Gastrocnemius medialis (tissue), 4 donors: ENCODE results near the gene FAM167B. TPM values are rescaled to one million over a fixed set of nuclear protein-coding genes. Genes with fewer than 3 reads are reported as not detected.
A peak's percentile ranks its signal among the peaks of the same experiment; 100 is the strongest.

Experiments
- ATAC-seq, 2 donors: fragments of 150-250 bp; one replicate each; pipeline ENCODE4 v1.9.1; 2016
- DNase-seq, 2 donors: peaks; one replicate each; pipeline ENCODE4 v3.0.0-alpha.2; 2019
- H3K27ac ChIP-seq, 4 donors: fragments of 200-600 bp; sonication (generic); 1 replicate in 1 of 4; 2 replicates in 3 of 4; pipeline ENCODE4 v1.5.1; 2016 to 2018; ENCODE audit warnings: mild to moderate bottlenecking in 2 of 4, moderate library complexity in 1 of 4
- H3K27me3 ChIP-seq, 3 donors: fragments of 200-600 bp; sonication (generic) in 2 of 3; 1 replicate in 1 of 3; 2 replicates in 2 of 3; pipeline versions ENCODE4 v1.5.1 to v1.6.0; 2016 to 2019; ENCODE audit warnings: mild to moderate bottlenecking in 1 of 3, moderate library complexity in 1 of 3
- H3K36me3 ChIP-seq, 2 donors: fragments of 200-600 bp; sonication (generic) in 1 of 2; one replicate each; pipeline ENCODE4 v1.5.1; 2017 to 2018
- H3K4me1 ChIP-seq, 2 donors: fragments of 200-600 bp; sonication (generic) in 1 of 2; one replicate each; pipeline ENCODE4 v1.5.1; 2016 to 2017; ENCODE audit warnings: mild to moderate bottlenecking in 2 of 2
- H3K4me3 ChIP-seq, 4 donors: fragments of 200-600 bp; sonication (generic) in 3 of 4; 1 replicate in 1 of 4; 2 replicates in 3 of 4; pipeline ENCODE4 v1.5.1; 2016 to 2019; ENCODE audit warnings: mild to moderate bottlenecking in 2 of 4
- H3K9me3 ChIP-seq, 3 donors: fragments of 200-600 bp; sonication (generic) in 2 of 3; 1 replicate in 1 of 3; 2 replicates in 2 of 3; pipeline ENCODE4 v1.5.1; 2016 to 2019
- POLR2A ChIP-seq, 2 donors: fragments of 450-650 bp; IDR thresholded peaks; one replicate each; pipeline ENCODE4 v1.6.1; 2017; ENCODE audit warnings: antibody characterized with exemption in 2 of 2, mild to moderate bottlenecking in 2 of 2, moderate library complexity in 2 of 2
- in situ Hi-C, 4 donors: fragments of 200-750 bp; cut with MboI; loops; one replicate each; pipeline versions ENCODE4 v1.15.0 to v1.8.0; 2017; ENCODE audit warnings: low sequenced_read_pairs in 4 of 4
- intact Hi-C: fragments of 100-400 bp; cut with DNase I; formaldehyde crosslinking; loops from one replicate; pipeline ENCODE4 v1.15.1; 2023; ENCODE audit warnings: low total_unique reads
- total RNA-seq, 4 donors: library from RNA; depleted of rRNA; stranded (reverse); fragments of >200 nt; gene quantifications; one replicate each; pipeline versions ENCODE4 v1.1.0 to v1.2.3, GENCODE V29; 2016
- TF ChIP-seq, protein P1 (sequence below), 5 experiments: fragments of 450-650 bp in 3 of 5; fragments of 200-600 bp in 2 of 5; sonication (generic) in 2 of 5; IDR thresholded peaks in 4 of 5; conservative IDR thresholded peaks in 1 of 5; 1 replicate in 4 of 5; 2 replicates in 1 of 5; pipeline ENCODE4 v1.5.1; 2016 to 2019; ENCODE audit warnings: antibody characterized with exemption in 5 of 5, mild to moderate bottlenecking in 3 of 5, moderate library complexity in 3 of 5

Gene FAM167B
- total RNA-seq, 4 donors from 2014 or later = 1.1 to 2.9 (median 2.3) TPM

DNA sequence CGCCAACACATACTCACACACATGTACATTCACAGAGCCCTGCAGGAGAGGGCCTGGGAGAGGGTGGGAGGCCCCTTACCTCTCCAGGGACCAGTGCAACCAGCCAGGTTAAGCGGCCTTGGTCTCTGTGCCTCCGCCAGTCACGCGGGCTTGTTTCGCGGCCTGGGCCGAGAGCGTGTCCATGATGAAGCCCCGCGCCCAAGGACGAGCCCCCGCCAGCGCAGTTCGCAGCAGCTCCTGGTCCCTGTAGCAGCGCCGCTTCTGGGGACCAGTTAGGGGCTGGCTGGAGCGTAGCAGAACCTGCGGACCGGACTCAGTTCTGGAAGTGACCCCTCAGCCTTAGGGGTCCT is 7.3 kb upstream of the FAM167B start:
- in situ Hi-C loops = no loop called here
- Histone ChIP-seq H3K4me1 (peaks cover 8 to 10% of the 10 kb centered on the region in 2 donors), H3K27ac (peak overlapping the region; percentile 59 to 74 (median 71)), H3K36me3 (no peaks in the 10 kb centered on the region), H3K4me3 (peak overlapping the region; percentile 62 to 74 (median 64)), H3K27me3 (no peaks in the 10 kb centered on the region), H3K9me3 (no peaks in the 10 kb centered on the region)
- intact Hi-C loops = loop anchor here (2.0 to 5.0 kb wide), 4 partner anchors 17 to 167 kb away; partner anchors contain the start of genes EIF3I, HDAC1, KPNA6 and TMEM234
- ATAC-seq = no peak
- no peak for DNase-seq
- no peak for TF ChIP-seq POLR2A (IDR thresholded peaks at IDR 0.05)
- TF ChIP-seq, protein P1, sequence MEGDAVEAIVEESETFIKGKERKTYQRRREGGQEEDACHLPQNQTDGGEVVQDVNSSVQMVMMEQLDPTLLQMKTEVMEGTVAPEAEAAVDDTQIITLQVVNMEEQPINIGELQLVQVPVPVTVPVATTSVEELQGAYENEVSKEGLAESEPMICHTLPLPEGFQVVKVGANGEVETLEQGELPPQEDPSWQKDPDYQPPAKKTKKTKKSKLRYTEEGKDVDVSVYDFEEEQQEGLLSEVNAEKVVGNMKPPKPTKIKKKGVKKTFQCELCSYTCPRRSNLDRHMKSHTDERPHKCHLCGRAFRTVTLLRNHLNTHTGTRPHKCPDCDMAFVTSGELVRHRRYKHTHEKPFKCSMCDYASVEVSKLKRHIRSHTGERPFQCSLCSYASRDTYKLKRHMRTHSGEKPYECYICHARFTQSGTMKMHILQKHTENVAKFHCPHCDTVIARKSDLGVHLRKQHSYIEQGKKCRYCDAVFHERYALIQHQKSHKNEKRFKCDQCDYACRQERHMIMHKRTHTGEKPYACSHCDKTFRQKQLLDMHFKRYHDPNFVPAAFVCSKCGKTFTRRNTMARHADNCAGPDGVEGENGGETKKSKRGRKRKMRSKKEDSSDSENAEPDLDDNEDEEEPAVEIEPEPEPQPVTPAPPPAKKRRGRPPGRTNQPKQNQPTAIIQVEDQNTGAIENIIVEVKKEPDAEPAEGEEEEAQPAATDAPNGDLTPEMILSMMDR (IDR thresholded peaks at IDR 0.05 in 4 of 5, conservative IDR thresholded peaks at IDR 0.05 in 1 of 5) = no peak

DNA sequence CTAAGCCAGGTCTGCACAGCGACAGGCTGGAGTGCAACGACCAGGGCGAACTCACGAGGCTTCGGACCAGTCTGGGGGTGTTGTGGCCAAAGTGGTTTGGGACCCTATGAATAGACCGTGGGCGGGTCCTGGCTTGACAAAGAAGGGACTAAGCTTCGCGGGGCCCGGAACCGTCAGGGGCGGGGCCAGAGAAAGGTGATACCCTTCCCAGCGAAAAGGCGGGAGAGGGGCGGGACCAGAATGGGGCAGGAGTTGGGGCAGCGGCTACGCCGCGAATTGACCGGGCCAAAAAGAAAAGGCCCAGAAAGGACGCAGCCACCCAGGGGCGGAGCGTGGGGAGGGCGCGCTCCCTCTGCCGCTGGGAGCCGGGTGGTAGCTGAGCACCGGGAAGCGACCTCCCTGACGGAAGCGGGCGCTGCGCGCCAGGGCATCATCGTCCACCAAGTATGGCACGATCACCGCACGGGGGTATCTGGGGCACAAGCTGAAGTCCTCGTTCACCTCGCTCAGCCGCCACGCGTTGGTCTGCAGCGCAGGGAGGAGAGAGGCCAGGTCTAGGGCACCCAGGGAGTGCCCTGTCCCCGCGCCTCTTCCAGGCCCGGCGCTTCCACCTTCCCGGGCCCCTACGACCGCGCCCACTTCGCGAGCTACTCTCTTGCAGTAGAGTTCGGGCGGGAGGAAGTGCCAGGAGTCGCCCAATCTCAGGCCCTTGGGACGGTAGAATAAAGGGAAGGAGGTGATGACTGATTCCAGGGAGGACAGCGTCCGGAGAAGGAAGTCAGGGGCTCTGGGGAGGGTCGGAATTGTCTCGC is 6.7 kb upstream of the FAM167B start:
- Histone ChIP-seq H3K36me3 (no peaks in the 10 kb centered on the region), H3K9me3 (no peaks in the 10 kb centered on the region), H3K27me3 (no peaks in the 10 kb centered on the region), H3K27ac (peak overlapping the region; percentile 59 to 74 (median 71)), H3K4me1 (peaks cover 10 to 13% of the 10 kb centered on the region in 2 donors), H3K4me3 (peak overlapping the region; percentile 62 to 74 (median 64))
- in situ Hi-C loops = no loop called here
- intact Hi-C loops = loop anchor here (2.0 to 5.0 kb wide), 4 partner anchors 18 to 168 kb away; partner anchors contain the start of genes EIF3I, HDAC1, KPNA6 and TMEM234
- DNase-seq (peak in 1 of 2 donors; percentile 39), ATAC-seq (peak; percentile 36 to 45)
- TF ChIP-seq, protein P1 (IDR thresholded peaks at IDR 0.05 in 4 of 5, conservative IDR thresholded peaks at IDR 0.05 in 1 of 5) = peak in 2 of 5 experiments; percentile 24 to 35
- TF ChIP-seq POLR2A (IDR thresholded peaks at IDR 0.05) = peak; percentile 48 to 54

DNA sequence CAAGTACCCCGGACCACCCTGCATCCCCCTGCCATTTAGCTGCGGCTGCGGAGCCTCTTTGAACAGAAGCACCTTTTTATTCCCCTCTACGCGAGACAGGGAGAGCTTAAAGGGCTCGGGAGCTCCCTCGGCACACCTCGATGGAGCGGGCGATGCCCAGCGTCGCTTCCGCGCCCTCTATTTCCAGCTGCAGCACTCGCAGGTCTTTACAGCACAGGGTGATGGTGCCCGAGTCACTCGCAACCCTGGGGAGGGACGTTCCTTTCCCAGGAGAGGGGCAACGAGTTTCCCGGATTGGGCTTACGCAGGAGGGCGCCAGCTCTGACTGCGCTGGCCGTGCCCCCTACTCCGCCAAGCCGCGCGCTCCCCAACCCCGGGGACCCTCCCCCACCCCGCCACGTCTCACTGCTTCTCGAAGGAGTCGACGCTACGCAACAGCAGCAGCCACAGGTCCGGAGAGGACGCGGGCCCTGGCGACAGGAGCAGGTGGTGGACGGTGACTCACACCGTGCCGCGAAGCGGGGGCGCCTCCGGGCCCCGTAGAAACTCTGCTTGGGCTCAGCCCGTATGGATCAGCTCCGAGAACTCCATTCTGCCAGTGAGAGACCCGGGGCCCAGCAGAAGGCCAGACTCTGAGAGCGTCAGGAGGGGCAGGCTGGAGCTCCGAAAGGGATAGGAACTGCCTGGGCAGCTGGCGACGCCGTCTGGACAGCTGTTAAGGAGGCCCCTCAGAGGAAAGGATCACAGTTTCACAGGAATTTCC is 5.8 kb upstream of the FAM167B start:
- ATAC-seq = peak; percentile 82
- TF ChIP-seq POLR2A (IDR thresholded peaks at IDR 0.05) = peak; percentile 21 to 32
- TF ChIP-seq, protein P1 (IDR thresholded peaks at IDR 0.05 in 4 of 5, conservative IDR thresholded peaks at IDR 0.05 in 1 of 5) = no peak
- H3K4me1 ChIP-seq = peaks cover 11 to 20% of the 10 kb centered on the region in 2 donors
- peak overlapping the region; percentile 62 to 74 (median 64) for H3K4me3 ChIP-seq
- H3K36me3 ChIP-seq = no peaks in the 10 kb centered on the region
- H3K9me3 ChIP-seq = no peaks in the 10 kb centered on the region
- H3K27me3 ChIP-seq = no peaks in the 10 kb centered on the region
- intact Hi-C loops = loop anchor here (2.0 to 5.0 kb wide), 4 partner anchors 18 to 168 kb away; partner anchors contain the start of genes EIF3I, HDAC1, KPNA6 and TMEM234
- peak overlapping the region; percentile 59 to 74 (median 71) for H3K27ac ChIP-seq
- in situ Hi-C loops = no loop called here
- DNase-seq = peak in 1 of 2 donors; percentile 64

DNA sequence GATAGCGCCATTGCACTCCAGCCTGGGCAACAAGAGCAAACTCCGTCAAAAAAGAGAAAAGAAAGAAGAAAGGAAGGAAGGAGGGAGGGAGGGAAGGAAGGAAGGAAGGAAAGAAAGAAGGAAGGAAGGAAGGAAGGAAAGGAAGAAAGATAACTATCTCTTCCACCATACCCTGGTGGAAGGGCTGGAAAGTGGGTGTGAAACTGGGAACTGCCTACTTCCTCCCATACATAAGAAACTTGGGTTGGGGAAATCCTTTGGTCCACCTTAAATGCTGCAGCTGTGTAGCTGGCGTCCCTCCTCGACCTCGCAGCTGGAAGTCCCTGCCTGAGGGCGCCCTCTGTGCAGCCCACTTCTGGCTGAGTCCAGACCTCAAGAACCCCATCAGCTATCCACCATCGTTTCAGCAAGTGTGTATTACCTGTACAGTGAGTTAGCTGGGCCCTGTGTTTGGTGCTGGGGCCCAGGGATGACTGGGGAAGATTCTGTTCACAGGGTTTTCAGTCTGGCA is 4.6 kb upstream of the FAM167B start:
- Histone ChIP-seq H3K4me3 (no peak overlapping the region), H3K27me3 (no peaks in the 10 kb centered on the region), H3K27ac (peak overlapping the region in 3 of 4 donors; percentile 71 to 74 (median 71)), H3K36me3 (no peaks in the 10 kb centered on the region), H3K9me3 (no peaks in the 10 kb centered on the region), H3K4me1 (peaks cover 23 to 27% of the 10 kb centered on the region in 2 donors)
- no peak for TF ChIP-seq POLR2A (IDR thresholded peaks at IDR 0.05)
- TF ChIP-seq, protein P1 (IDR thresholded peaks at IDR 0.05 in 4 of 5, conservative IDR thresholded peaks at IDR 0.05 in 1 of 5) = no peak
- no peak for DNase-seq
- in situ Hi-C loops (no loop called here), intact Hi-C loops (loop anchor here (5.0 kb wide), 2 partner anchors 50 to 135 kb away; partner anchors contain the start of genes HDAC1 and KPNA6)
- ATAC-seq = no peak
